ENCODE measurements around the gene MAEA.

MAEA gene

DNA sequence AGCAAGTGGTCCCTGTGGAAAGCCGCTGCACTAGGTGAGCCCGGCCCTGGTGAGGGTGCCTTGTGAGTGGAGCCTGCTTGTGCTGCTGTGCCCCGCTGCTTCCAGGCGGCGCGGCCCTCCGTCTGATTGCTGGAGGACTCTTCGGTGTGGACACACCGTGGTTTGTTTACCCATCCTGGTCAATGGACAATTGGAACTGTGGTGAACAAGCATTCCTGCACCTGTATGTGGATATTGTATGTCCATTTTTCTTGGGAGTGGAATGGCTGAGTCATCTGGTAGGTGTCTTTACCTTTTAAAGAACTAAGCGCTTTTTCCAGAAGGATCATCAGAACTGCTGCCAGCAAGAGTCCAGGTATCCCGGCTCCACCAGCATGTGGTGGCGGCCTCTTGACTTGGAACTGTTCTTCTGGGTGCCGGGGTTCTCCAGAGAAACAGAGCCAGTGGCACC lies 15.6 kb downstream of the MAEA start:
- Histone ChIP-seq H3K36me3 (replicated peaks; ENCODE audit: low read depth, low read length) (peaks cover 14% of the 10 kb centered on the region), H3K79me2 (ENCODE audit: low read length) (peaks cover 91% of the 10 kb centered on the region), H3K9me3 (ENCODE audit: insufficient read depth, low read length) (no peaks in the 10 kb centered on the region), H3K4me2 (ENCODE audit: low read length) (no peak overlapping the region), H3K9ac (ENCODE audit: low read length) (no peak overlapping the region), H2AFZ (ENCODE audit: low read depth, low read length) (no peak overlapping the region), H3K27ac (ENCODE audit: low read length) (no peak overlapping the region), H3K4me3 (ENCODE audit: low read length) (no peak overlapping the region), H4K20me1 (ENCODE audit: insufficient read depth, low read length) (peaks cover 34% of the 10 kb centered on the region), H3K4me1 (ENCODE audit: low read length) (no peaks in the 10 kb centered on the region), H3K27me3 (ENCODE audit: low read depth, low read length) (no peaks in the 10 kb centered on the region)
- TF ChIP-seq, protein P1, sequence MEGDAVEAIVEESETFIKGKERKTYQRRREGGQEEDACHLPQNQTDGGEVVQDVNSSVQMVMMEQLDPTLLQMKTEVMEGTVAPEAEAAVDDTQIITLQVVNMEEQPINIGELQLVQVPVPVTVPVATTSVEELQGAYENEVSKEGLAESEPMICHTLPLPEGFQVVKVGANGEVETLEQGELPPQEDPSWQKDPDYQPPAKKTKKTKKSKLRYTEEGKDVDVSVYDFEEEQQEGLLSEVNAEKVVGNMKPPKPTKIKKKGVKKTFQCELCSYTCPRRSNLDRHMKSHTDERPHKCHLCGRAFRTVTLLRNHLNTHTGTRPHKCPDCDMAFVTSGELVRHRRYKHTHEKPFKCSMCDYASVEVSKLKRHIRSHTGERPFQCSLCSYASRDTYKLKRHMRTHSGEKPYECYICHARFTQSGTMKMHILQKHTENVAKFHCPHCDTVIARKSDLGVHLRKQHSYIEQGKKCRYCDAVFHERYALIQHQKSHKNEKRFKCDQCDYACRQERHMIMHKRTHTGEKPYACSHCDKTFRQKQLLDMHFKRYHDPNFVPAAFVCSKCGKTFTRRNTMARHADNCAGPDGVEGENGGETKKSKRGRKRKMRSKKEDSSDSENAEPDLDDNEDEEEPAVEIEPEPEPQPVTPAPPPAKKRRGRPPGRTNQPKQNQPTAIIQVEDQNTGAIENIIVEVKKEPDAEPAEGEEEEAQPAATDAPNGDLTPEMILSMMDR (IDR thresholded peaks at IDR 0.05; ENCODE audit: low read depth, low read length) = no peak
- TF ChIP-seq EZH2phosphoT487 (IDR thresholded peaks at IDR 0.05; ENCODE audit: low read depth) = no peak

DNA sequence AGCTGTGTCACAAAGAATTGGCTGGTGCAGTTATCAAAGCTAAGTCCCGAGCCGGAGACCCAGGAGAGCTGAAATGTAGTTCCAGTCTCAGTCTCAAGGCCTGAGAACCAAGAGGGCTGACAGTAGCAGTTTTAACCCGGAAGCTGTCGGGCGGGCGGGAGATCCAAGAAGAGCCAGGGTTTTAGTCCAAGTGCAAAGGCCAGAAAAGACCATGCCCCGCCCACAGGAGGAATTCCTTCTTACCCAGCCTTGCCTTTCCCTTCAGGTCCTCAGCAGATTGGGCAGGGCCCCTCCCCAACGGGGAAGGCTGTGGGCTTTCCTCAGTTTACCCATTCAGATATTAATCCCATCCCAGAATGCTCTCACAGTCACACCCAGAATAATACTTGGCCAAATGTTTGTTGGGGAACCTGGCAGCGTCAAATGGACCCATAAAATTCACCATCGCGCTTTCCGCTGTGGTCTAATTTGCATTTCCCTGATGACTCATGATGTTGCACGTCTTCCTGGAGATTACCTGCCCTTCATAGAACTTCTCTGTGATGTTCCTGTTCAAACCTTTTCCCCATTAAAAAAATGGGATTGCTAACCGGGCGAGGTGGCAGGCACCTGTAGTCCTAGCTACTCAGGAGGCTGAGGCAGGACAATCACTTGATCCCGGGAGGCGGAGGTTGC lies 16.2 kb downstream of the MAEA start:
- Histone ChIP-seq H3K27me3 (ENCODE audit: low read depth, low read length) (no peaks in the 10 kb centered on the region), H3K4me2 (ENCODE audit: low read length) (no peak overlapping the region), H3K4me3 (ENCODE audit: low read length) (no peak overlapping the region), H3K9me3 (ENCODE audit: insufficient read depth, low read length) (no peaks in the 10 kb centered on the region), H4K20me1 (ENCODE audit: insufficient read depth, low read length) (peaks cover 34% of the 10 kb centered on the region), H2AFZ (ENCODE audit: low read depth, low read length) (no peak overlapping the region), H3K9ac (ENCODE audit: low read length) (no peak overlapping the region), H3K4me1 (ENCODE audit: low read length) (no peaks in the 10 kb centered on the region), H3K36me3 (replicated peaks; ENCODE audit: low read depth, low read length) (peaks cover 13% of the 10 kb centered on the region), H3K79me2 (ENCODE audit: low read length) (peaks cover 91% of the 10 kb centered on the region), H3K27ac (ENCODE audit: low read length) (no peak overlapping the region)
- TF ChIP-seq EZH2phosphoT487 (IDR thresholded peaks at IDR 0.05; ENCODE audit: low read depth) = no peak
- TF ChIP-seq, protein P1 (IDR thresholded peaks at IDR 0.05; ENCODE audit: low read depth, low read length) = no peak

DNA sequence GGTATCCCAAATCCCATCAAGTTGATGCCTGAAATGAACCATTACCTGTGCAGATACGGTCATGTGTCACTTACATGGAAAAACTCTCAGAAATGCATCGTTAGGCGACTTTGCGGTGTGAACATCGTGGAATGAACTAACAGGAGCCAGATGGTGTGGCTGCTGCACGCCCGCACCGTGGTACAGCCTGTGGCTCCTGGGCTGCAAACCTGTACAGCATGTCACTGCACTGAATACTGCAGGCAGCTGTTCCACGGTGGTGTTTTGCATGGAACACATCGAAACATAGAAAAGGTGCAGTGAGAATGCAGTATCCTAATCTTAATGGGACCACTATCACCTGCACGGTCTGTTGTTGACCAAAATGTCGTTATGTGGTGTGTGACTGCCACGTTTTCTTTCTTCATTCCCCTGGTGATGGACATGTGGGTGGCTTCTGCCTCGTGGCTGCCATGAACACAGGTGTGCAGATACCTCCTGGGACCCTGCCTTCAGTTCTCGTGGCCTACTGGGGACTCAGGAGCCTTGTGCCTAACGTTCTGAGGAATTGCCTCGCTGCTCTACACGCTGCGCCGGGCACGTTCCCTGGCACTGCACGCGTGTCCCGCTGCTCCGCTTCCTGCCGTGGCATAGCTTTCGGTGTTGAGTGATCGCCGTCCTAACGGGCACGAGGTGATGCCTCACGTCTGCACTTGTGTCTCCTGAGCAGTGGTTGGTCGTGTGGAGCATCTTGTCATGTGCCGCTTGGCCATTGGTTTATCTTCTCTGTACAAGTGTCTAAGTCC lies 18.5 kb downstream of the MAEA start:
- Histone ChIP-seq H3K4me1 (ENCODE audit: low read length) (no peaks in the 10 kb centered on the region), H3K4me2 (ENCODE audit: low read length) (no peak overlapping the region), H4K20me1 (ENCODE audit: insufficient read depth, low read length) (peaks cover 34% of the 10 kb centered on the region), H3K27ac (ENCODE audit: low read length) (no peak overlapping the region), H3K79me2 (ENCODE audit: low read length) (peaks cover 84% of the 10 kb centered on the region), H3K9ac (ENCODE audit: low read length) (no peak overlapping the region), H3K36me3 (replicated peaks; ENCODE audit: low read depth, low read length) (peaks cover 31% of the 10 kb centered on the region), H3K4me3 (ENCODE audit: low read length) (no peak overlapping the region), H3K9me3 (ENCODE audit: insufficient read depth, low read length) (no peaks in the 10 kb centered on the region), H3K27me3 (ENCODE audit: low read depth, low read length) (no peaks in the 10 kb centered on the region), H2AFZ (ENCODE audit: low read depth, low read length) (no peak overlapping the region)
- TF ChIP-seq, protein P1 (IDR thresholded peaks at IDR 0.05; ENCODE audit: low read depth, low read length) = no peak
- TF ChIP-seq EZH2phosphoT487 (IDR thresholded peaks at IDR 0.05; ENCODE audit: low read depth) = no peak

DNA sequence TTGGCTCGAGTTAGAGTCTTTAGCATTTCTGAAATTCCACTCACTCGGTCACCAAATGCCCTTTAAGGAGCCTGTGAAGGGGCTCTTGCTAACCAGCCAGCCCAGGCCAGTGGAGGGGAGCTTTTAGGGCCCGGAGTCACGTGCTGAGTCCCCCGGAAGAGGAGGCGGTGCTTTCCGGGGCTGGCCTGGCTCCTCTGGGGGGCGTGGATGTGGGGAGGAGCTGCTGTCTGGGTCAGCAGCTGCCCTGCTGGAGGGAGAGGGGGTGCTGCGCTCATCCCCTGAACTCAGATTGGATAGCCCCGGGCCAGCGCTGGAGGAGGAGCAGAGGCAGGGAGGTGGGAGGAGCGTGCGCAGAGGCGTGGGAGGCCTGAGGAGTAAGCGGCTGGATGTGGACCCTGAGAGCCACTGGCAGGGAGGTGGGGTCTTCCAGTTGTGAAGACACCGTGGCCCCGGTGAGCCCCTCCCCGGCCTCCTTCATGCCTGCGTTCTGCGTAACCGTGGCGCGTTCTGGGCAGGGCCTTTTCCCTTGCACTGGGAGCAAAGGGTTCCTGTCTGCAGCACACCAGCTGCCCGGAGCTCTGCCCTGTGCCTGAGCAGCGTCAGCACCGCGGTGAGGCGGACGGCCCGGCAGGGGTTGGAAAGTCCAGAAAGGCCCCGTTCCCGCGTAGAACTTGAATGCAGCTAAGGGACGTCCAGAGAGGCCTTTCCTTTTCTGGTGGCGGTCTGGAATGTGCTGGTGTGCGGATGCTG lies 19.7 kb downstream of the MAEA start:
- Histone ChIP-seq H3K9ac (ENCODE audit: low read length) (no peak overlapping the region), H3K36me3 (replicated peaks; ENCODE audit: low read depth, low read length) (peaks cover 41% of the 10 kb centered on the region), H3K4me2 (ENCODE audit: low read length) (no peak overlapping the region), H4K20me1 (ENCODE audit: insufficient read depth, low read length) (peaks cover 34% of the 10 kb centered on the region), H3K4me3 (ENCODE audit: low read length) (no peak overlapping the region), H3K9me3 (ENCODE audit: insufficient read depth, low read length) (no peaks in the 10 kb centered on the region), H3K79me2 (ENCODE audit: low read length) (peaks cover 76% of the 10 kb centered on the region), H2AFZ (ENCODE audit: low read depth, low read length) (no peak overlapping the region), H3K4me1 (ENCODE audit: low read length) (no peaks in the 10 kb centered on the region), H3K27me3 (ENCODE audit: low read depth, low read length) (no peaks in the 10 kb centered on the region), H3K27ac (ENCODE audit: low read length) (no peak overlapping the region)
- no peak for TF ChIP-seq EZH2phosphoT487 (IDR thresholded peaks at IDR 0.05; ENCODE audit: low read depth)
- TF ChIP-seq, protein P1 (IDR thresholded peaks at IDR 0.05; ENCODE audit: low read depth, low read length) = no peak

All from OCI-LY3 (cell line).